Measurements from ENCODE around the gene PRPF40A. TPM values are rescaled to one million over a fixed set of nuclear protein-coding genes. Genes with fewer than 3 reads are reported as not detected.
"Not testable (repeated sequence)": the region's sequence is repeated elsewhere in the genome, so short reads cannot be mapped to it uniquely, and the experiment has no call there.

The PRPF40A gene
- 10 to 100 TPM; 22.3 to 44.7 (median 32.1) TPM for total RNA-seq
- polyA plus RNA-seq, result 10 to 100 TPM in 1 of 2 donors, 1 to 10 TPM in 1; 8.7 to 20.2 TPM

DNA sequence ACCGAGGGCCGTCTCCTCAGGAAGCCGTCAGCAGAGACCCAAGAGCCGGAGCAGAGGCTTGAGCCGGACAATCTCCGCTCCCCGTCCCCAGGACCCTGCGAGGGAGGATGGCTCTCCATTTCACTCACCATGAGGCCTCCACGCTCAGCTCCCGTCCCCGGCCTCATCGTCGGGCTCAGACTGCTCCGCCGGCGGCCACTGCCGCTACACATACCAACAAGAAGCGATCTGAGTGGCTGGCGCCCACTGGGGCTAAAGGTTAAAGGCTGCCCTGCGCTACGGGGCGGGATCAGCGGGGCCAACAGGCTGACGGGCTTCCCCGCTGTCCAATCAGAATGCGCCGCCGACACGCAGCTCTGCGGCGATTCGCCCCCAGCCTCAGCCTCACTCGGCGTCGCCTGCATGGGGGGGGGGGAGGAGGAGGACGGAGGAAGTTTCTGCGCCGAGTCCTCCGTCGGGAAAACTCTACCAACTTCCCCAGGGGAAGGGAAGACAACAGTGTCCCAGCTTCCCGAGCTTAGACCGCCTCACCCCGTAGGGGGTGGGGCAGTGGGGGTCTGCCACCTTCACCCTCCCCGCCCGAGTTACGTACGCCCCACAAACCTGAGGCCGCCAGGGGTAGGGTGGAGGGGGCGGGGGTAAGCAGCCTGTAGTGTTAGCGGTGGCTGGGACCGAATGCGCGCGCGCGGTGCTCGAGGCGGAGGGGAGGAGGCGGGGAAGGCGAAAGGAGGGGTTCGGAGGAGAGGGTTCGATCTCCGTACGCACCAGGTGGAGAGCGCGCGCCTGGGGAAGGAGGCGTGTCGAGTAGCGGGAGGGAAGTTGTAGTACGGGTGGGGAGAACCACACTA lies at the start of gene PRPF40A:
Gene PRPF40A (minus strand): TSS at position 234 of the 848 bp plus-strand sequence. CDS start 22 bp downstream, at position 212.
- peak; percentile 26 for FAIRE-seq

GRCh38 chr2:152766928-152767327 lies 49.7 kb upstream of the PRPF40A start:
- no peaks in the 10 kb centered on the region for H3K27me3 ChIP-seq
- no peaks in the 10 kb centered on the region for H3K36me3 ChIP-seq
- no peaks in the 10 kb centered on the region for H3K4me1 ChIP-seq
- TF ChIP-seq, protein P1, sequence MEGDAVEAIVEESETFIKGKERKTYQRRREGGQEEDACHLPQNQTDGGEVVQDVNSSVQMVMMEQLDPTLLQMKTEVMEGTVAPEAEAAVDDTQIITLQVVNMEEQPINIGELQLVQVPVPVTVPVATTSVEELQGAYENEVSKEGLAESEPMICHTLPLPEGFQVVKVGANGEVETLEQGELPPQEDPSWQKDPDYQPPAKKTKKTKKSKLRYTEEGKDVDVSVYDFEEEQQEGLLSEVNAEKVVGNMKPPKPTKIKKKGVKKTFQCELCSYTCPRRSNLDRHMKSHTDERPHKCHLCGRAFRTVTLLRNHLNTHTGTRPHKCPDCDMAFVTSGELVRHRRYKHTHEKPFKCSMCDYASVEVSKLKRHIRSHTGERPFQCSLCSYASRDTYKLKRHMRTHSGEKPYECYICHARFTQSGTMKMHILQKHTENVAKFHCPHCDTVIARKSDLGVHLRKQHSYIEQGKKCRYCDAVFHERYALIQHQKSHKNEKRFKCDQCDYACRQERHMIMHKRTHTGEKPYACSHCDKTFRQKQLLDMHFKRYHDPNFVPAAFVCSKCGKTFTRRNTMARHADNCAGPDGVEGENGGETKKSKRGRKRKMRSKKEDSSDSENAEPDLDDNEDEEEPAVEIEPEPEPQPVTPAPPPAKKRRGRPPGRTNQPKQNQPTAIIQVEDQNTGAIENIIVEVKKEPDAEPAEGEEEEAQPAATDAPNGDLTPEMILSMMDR (IDR thresholded peaks at IDR 0.05), result no peak
- intact Hi-C loops (cut with DNase I), result no loop called here
- no peak for FAIRE-seq
- DNase-seq, result no peak
- ATAC-seq, result no peak
- no peaks in the 10 kb centered on the region for H3K9me3 ChIP-seq
- H3K4me3 ChIP-seq, result no peak overlapping the region
- no peak overlapping the region for H3K27ac ChIP-seq
- 55 to 66% methylated on average over 1 of the region's 1 CpG for WGBS, 2 donors

More for the DNA sequence above, at the start of gene PRPF40A:
- TF ChIP-seq, protein P1 (IDR thresholded peaks at IDR 0.05), result no peak
- 0% methylated on average over 64 to 71 of the region's 71 CpGs for WGBS, 2 donors
- Histone ChIP-seq H3K9me3 (no peaks in the 10 kb centered on the region), H3K4me1 (peaks cover 7 to 21% (median 20%) of the 10 kb centered on the region in 3 donors), H3K27me3 (no peaks in the 10 kb centered on the region), H3K36me3 (no peaks in the 10 kb centered on the region), H3K27ac (peak within 1 kb of the TSS; percentile 95 to 99 (median 98)), H3K4me3 (peak within 1 kb of the TSS; percentile 62 to 96 (median 92))
- DNase-seq, result peak; percentile 98 to 99 (median 99)
- intact Hi-C loops (cut with DNase I), result no loop called here
- ATAC-seq, result peak; percentile 85 to 94 (median 88)

DNA sequence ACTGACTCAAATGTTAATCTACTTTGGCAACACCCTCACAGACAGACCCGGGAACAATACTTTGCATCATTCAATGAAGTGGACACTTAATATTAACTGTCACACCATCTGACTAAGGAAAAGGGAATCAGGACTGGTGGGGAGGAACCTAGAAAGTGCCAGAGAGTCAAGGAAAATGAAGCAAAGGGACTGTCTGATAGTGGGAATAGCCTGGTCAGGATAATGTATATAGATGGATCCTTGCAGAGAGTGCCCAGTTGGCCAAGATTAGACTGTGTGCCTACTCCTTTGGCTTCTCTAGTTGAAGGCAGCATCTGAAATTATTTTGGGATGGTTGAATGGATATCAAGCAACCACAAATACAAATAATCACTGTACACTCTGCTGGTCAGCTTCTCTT lies 46.4 kb upstream of the PRPF40A start:
- ATAC-seq, result no peak
- Histone ChIP-seq H3K9me3 (no peaks in the 10 kb centered on the region), H3K36me3 (peaks cover 0 to 6% (median 0%) of the 10 kb centered on the region in 3 donors), H3K4me3 (no peak overlapping the region), H3K27me3 (no peaks in the 10 kb centered on the region), H3K4me1 (no peaks in the 10 kb centered on the region), H3K27ac (no peak overlapping the region)
- no peak for DNase-seq
- TF ChIP-seq, protein P1 (IDR thresholded peaks at IDR 0.05), result no peak
- WGBS, 2 donors, result 93 to 100% methylated on average over 1 of the region's 1 CpG
- intact Hi-C loops (cut with DNase I), result no loop called here
- FAIRE-seq, result no peak

GRCh38 chr2:152763208-152763607 lies 45.9 kb upstream of the PRPF40A start:
- intact Hi-C loops (cut with DNase I); FAIRE-seq; ATAC-seq; H3K4me1 ChIP-seq; H3K36me3 ChIP-seq; H3K9me3 ChIP-seq; H3K27me3 ChIP-seq; H3K27ac ChIP-seq; DNase-seq; H3K4me3 ChIP-seq: not testable (repeated sequence)
- 90% methylated on average over 4 of the region's 4 CpGs for WGBS, 2 donors

DNA sequence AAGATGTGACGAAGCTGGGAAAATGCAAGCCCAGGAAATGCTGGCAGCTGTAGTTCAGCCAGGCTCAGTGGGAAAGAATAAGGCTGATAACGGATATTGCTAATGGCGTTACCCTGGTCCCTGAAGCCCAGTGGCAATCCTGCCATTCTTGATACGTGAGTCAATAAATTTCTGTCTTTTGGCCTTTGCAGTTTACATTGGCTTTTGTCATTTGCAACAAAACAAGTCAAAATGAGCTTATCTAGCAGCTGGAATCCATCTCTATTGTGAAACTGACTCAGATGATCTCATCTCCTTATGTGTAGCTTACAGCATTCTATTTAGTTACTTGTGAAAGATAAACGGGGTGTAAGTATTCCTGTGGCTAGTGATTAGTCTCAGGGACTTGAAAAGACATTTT lies 44.9 kb upstream of the PRPF40A start:
- DNase-seq (no peak), FAIRE-seq (no peak), ATAC-seq (peak in 1 of 4 donors; percentile 52)
- H3K27ac ChIP-seq, result no peak overlapping the region
- no peaks in the 10 kb centered on the region for H3K9me3 ChIP-seq
- 79 to 83% methylated on average over 5 of the region's 5 CpGs for WGBS, 2 donors
- H3K4me3 ChIP-seq, result no peak overlapping the region
- intact Hi-C loops (cut with DNase I), result no loop called here
- H3K36me3 ChIP-seq, result peaks cover 0 to 11% (median 0%) of the 10 kb centered on the region in 3 donors
- no peaks in the 10 kb centered on the region for H3K4me1 ChIP-seq
- TF ChIP-seq, protein P1 (IDR thresholded peaks at IDR 0.05), result no peak
- no peaks in the 10 kb centered on the region for H3K27me3 ChIP-seq
